ENCODE measurements around the gene ZBTB47.

ZBTB47 gene

GRCh38 chr3:42701371-42702065, 48.0 kb downstream of the ZBTB47 start:
- Histone ChIP-seq H3K27me3 (ENCODE audit: insufficient read depth, low read depth) (no peaks in the 10 kb centered on the region), H3K27ac (no peak overlapping the region), H2AFZ (ENCODE audit: low read depth) (no peak overlapping the region), H3K4me2 (no peak overlapping the region), H3K9ac (no peak overlapping the region), H4K20me1 (ENCODE audit: insufficient read depth) (no peaks in the 10 kb centered on the region), H3K4me1 (ENCODE audit: low read depth, poor library complexity, severe bottlenecking) (peaks cover 18% of the 10 kb centered on the region), H3K79me2 (ENCODE audit: insufficient read depth, low read depth) (no peaks in the 10 kb centered on the region), H3K36me3 (ENCODE audit: insufficient read depth) (no peaks in the 10 kb centered on the region), H3K4me3 (IDR thresholded peaks at IDR 0.05; ENCODE audit: insufficient read depth, low read depth, low read length) (no peak overlapping the region)
- no peak for TF ChIP-seq CTCF (conservative IDR thresholded peaks at IDR 0.05; ENCODE audit: low read depth, low read length)

- no peaks in the 10 kb centered on the region for H4K20me1 ChIP-seq (ENCODE audit: insufficient read depth)
- no peaks in the 10 kb centered on the region for H3K27me3 ChIP-seq (ENCODE audit: insufficient read depth, low read depth)
- H3K27ac ChIP-seq: no peak within 1 kb of the TSS
- H3K36me3 ChIP-seq (ENCODE audit: insufficient read depth): no peaks in the 10 kb centered on the region
- no peak within 1 kb of the TSS for H3K4me3 ChIP-seq (IDR thresholded peaks at IDR 0.05; ENCODE audit: insufficient read depth, low read depth, low read length)
- H3K4me2 ChIP-seq: no peak within 1 kb of the TSS
- no peak within 1 kb of the TSS for H3K9ac ChIP-seq
- no peak within 1 kb of the TSS for H2AFZ ChIP-seq (ENCODE audit: low read depth)
- H3K4me1 ChIP-seq (ENCODE audit: low read depth, poor library complexity, severe bottlenecking): peaks cover 18% of the 10 kb centered on the region
- H3K79me2 ChIP-seq (ENCODE audit: insufficient read depth, low read depth): no peaks in the 10 kb centered on the region
- no peak for TF ChIP-seq CTCF (conservative IDR thresholded peaks at IDR 0.05; ENCODE audit: low read depth, low read length)
Observed at GRCh38 chr3:42702066-42702951, 48.8 kb downstream of the ZBTB47 start, which contains the start of gene HHATL. Gene HHATL, minus strand, starts transcription at chr3:42702798. Its CDS starts 1,972 bp downstream, at chr3:42700826.

- no peaks in the 10 kb centered on the region for H3K79me2 ChIP-seq (ENCODE audit: insufficient read depth, low read depth)
- no peak overlapping the region for H2AFZ ChIP-seq (ENCODE audit: low read depth)
- H3K27ac ChIP-seq: no peak overlapping the region
- H3K27me3 ChIP-seq (ENCODE audit: insufficient read depth, low read depth): no peaks in the 10 kb centered on the region
- peaks cover 16% of the 10 kb centered on the region for H3K4me1 ChIP-seq (ENCODE audit: low read depth, poor library complexity, severe bottlenecking)
- no peaks in the 10 kb centered on the region for H3K36me3 ChIP-seq (ENCODE audit: insufficient read depth)
- H3K4me3 ChIP-seq (IDR thresholded peaks at IDR 0.05; ENCODE audit: insufficient read depth, low read depth, low read length): no peak overlapping the region
- H4K20me1 ChIP-seq (ENCODE audit: insufficient read depth): no peaks in the 10 kb centered on the region
- H3K9ac ChIP-seq: no peak overlapping the region
- H3K4me2 ChIP-seq: no peak overlapping the region
- no peak for TF ChIP-seq CTCF (conservative IDR thresholded peaks at IDR 0.05; ENCODE audit: low read depth, low read length)
Observed at GRCh38 chr3:42702982-42703694, 49.6 kb downstream of the ZBTB47 start.

GRCh38 chr3:42703695-42704025, 50.2 kb downstream of the ZBTB47 start:
- H2AFZ ChIP-seq (ENCODE audit: low read depth): no peak overlapping the region
- H3K9ac ChIP-seq: no peak overlapping the region
- no peak overlapping the region for H3K4me2 ChIP-seq
- H3K36me3 ChIP-seq (ENCODE audit: insufficient read depth): no peaks in the 10 kb centered on the region
- H3K27ac ChIP-seq: no peak overlapping the region
- no peaks in the 10 kb centered on the region for H3K79me2 ChIP-seq (ENCODE audit: insufficient read depth, low read depth)
- peaks cover 11% of the 10 kb centered on the region for H3K4me1 ChIP-seq (ENCODE audit: low read depth, poor library complexity, severe bottlenecking)
- H3K27me3 ChIP-seq (ENCODE audit: insufficient read depth, low read depth): no peaks in the 10 kb centered on the region
- no peaks in the 10 kb centered on the region for H4K20me1 ChIP-seq (ENCODE audit: insufficient read depth)
- H3K4me3 ChIP-seq (IDR thresholded peaks at IDR 0.05; ENCODE audit: insufficient read depth, low read depth, low read length): no peak overlapping the region
- TF ChIP-seq CTCF (conservative IDR thresholded peaks at IDR 0.05; ENCODE audit: low read depth, low read length): no peak
